Astrocyte of the spinal cord (primary cell): Measurements from ENCODE around the gene CFI.

Experiments
- DNase-seq: peaks from one replicate; pipeline ENCODE4 v3.0.0; 2011; ENCODE audit warnings: low read depth, low spot score
- H3K4me3 ChIP-seq: 2 replicates; pipeline ENCODE4 v1.5.1; 2011; ENCODE audit warnings: low read depth, mild to moderate bottlenecking, low read length, moderate library complexity
- CTCF ChIP-seq: IDR thresholded peaks from 2 replicates; pipeline ENCODE4 v1.5.1; 2012; ENCODE audit warnings: low read depth, mild to moderate bottlenecking, low read length, inconsistent platforms
- in situ Hi-C: cut with HindIII; loops from 2 replicates; pipeline ENCODE4 v1.10.0; 2017; ENCODE audit warnings: low sequenced_read_pairs

Gene CFI

GRCh38 chr4:109816082-109816442 lies 14.3 kb upstream of the CFI start:
- DNase-seq: no peak
- peak overlapping the region; percentile 92 for H3K4me3 ChIP-seq
- in situ Hi-C loops: no loop called here
- TF ChIP-seq CTCF: no peak

- peak within 1 kb of the TSS; percentile 92 for H3K4me3 ChIP-seq
- in situ Hi-C loops: no loop called here
- no peak for TF ChIP-seq CTCF
- DNase-seq: peak; percentile 95
Observed at GRCh38 chr4:109815151-109816081, 13.6 kb upstream of the CFI start, which contains the start of gene GAR1. Gene GAR1 (plus strand): TSS chr4:109815762. CDS start chr4:109816165, 403 bp downstream.

- TF ChIP-seq CTCF: no peak
- in situ Hi-C loops: no loop called here
- no peak for DNase-seq
- H3K4me3 ChIP-seq: no peak overlapping the region
Observed at GRCh38 chr4:109811707-109812106, 9.9 kb upstream of the CFI start.

- in situ Hi-C loops: no loop called here
- DNase-seq: no peak
Observed at GRCh38 chr4:109810552-109811387, 9.0 kb upstream of the CFI start.

GRCh38 chr4:109809655-109810054 lies 7.9 kb upstream of the CFI start:
- TF ChIP-seq CTCF: no peak
- DNase-seq: no peak
- in situ Hi-C loops: no loop called here
- H3K4me3 ChIP-seq: no peak overlapping the region

More at GRCh38 chr4:109810552-109811387, 9.0 kb upstream of the CFI start:
- no peak for TF ChIP-seq CTCF
- H3K4me3 ChIP-seq: no peak overlapping the region

GRCh38 chr4:109803924-109804571 lies 2.2 kb upstream of the CFI start:
- peak; percentile 55 for TF ChIP-seq CTCF
- DNase-seq: peak; percentile 62
- no peak overlapping the region for H3K4me3 ChIP-seq
- in situ Hi-C loops: no loop called here
